Colonic mucosa (tissue), 4 donors: Measurements from ENCODE around the gene VASN. TPM values are rescaled to one million over a fixed set of nuclear protein-coding genes. Genes with fewer than 3 reads are reported as not detected.

Experiments
- DNase-seq: peaks from one replicate; pipeline ENCODE4 v3.0.0-alpha.2; 2020
- H3K27ac ChIP-seq: fragments of 200-600 bp; one replicate; pipeline ENCODE4 v1.8.0; 2021
- H3K27me3 ChIP-seq: fragments of 200-600 bp; one replicate; pipeline ENCODE4 v1.8.0; 2021
- H3K36me3 ChIP-seq: fragments of 200-600 bp; one replicate; pipeline ENCODE4 v1.8.0; 2021
- H3K4me1 ChIP-seq: fragments of 200-600 bp; one replicate; pipeline ENCODE4 v1.8.0; 2021; ENCODE audit warnings: mild to moderate bottlenecking
- H3K4me3 ChIP-seq: fragments of 200-600 bp; one replicate; pipeline ENCODE4 v1.8.0; 2021
- H3K9ac ChIP-seq, 2 donors: one replicate each; pipeline ENCODE4 v1.7.0; 2013; ENCODE audit warnings: control low read depth in 2 of 2, low read depth in 2 of 2, low read length in 2 of 2
- H3K9me3 ChIP-seq: fragments of 200-600 bp; one replicate; pipeline ENCODE4 v1.8.0; 2021
- CTCF ChIP-seq: fragments of 200-600 bp; IDR thresholded peaks from one replicate; pipeline ENCODE4 v1.8.0; 2022; ENCODE audit warnings: antibody characterized with exemption, mild to moderate bottlenecking
- intact Hi-C: fragments of 100-400 bp; cut with DNase I; formaldehyde crosslinking; loops from one replicate; pipeline ENCODE4 v1.14.1; 2022
- total RNA-seq, 2 donors: library from RNA; stranded (reverse); fragmentation: NEBNext Ultra II Directional in 1 of 2; extraction: Animal tissue kit (Norgen Biotek cat#: 25700) in 1 of 2; gene quantifications; one replicate each; pipeline ENCODE4 v1.2.1, GENCODE V29; 2021
- donor health status: healthy.
- donor health status: DM: no; HTN: no; CAD: no.
- donor health status: DM: no; HTN: no; CAD: no.

VASN gene
- total RNA-seq, 2 donors from 2014 or later = 2.7 to 4.1 TPM

GRCh38 chr16:4344983-4345835, 26.4 kb upstream of the VASN start:
- intact Hi-C loops = no loop called here
- DNase-seq = no peak
- H3K4me1 ChIP-seq = peaks cover 5% of the 10 kb centered on the region
- H3K9me3 ChIP-seq = no peaks in the 10 kb centered on the region
- H3K36me3 ChIP-seq = no peaks in the 10 kb centered on the region
- no peak overlapping the region for H3K9ac ChIP-seq
- H3K27me3 ChIP-seq = no peaks in the 10 kb centered on the region
- no peak for TF ChIP-seq CTCF
- H3K4me3 ChIP-seq = no peak overlapping the region
- no peak overlapping the region for H3K27ac ChIP-seq

DNA sequence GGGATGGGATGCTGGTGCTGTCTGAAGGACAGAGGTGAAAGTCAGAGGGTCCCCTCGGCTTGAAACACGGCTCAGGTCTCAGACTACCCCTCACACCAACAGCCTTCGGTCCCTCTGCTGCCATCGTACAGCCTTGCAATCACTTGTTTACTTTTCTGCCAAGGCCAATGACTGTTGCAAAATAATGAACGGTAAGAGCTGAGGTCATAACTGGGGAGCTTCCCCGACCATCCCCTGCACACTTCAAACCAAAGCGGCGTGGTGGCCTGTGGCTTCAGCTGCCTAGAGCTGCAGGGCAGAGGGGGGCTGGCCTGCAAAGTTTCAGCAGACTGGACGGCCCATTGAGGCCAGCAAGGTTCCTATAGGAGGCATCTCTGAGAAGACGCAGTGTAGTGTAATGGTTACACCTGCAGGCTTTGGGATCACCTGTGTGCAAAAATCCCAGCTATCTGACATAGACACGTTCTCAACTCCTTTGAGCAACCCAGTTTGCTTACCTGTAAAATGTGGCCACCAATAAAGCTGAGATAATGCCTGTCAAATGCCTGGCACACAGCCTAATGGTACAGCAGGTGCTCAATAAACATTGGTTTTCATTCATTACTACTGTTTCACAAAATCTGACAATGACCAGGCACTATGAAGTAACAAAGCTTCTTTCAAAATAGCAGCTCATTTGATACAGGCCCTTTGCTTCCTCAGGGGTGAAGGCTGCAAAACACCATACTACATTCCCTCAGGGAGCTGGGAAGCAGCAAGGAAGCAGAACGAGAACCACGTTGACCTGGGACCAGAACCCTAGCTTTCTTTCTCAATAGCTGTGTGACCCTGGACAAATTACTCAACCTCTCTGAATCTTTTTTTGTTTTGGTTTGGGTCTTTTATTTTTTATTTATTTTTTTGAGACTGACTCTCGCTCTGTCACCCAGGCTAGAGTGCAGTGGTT, 25.5 kb upstream of the VASN start:
- no peak overlapping the region for H3K4me3 ChIP-seq
- TF ChIP-seq CTCF = no peak
- H3K27me3 ChIP-seq = no peaks in the 10 kb centered on the region
- no peak for DNase-seq
- H3K9me3 ChIP-seq = no peaks in the 10 kb centered on the region
- H3K9ac ChIP-seq = no peak overlapping the region
- no peaks in the 10 kb centered on the region for H3K36me3 ChIP-seq
- no peak overlapping the region for H3K27ac ChIP-seq
- intact Hi-C loops = no loop called here
- H3K4me1 ChIP-seq = peaks cover 8% of the 10 kb centered on the region

- Histone ChIP-seq H3K9me3 (no peaks in the 10 kb centered on the region), H3K36me3 (no peaks in the 10 kb centered on the region), H3K27me3 (no peaks in the 10 kb centered on the region), H3K4me3 (no peak overlapping the region), H3K4me1 (peaks cover 8% of the 10 kb centered on the region), H3K27ac (no peak overlapping the region), H3K9ac (no peak overlapping the region)
- no peak for DNase-seq
- TF ChIP-seq CTCF = no peak
- intact Hi-C loops = no loop called here
Observed at GRCh38 chr16:4347010-4347409, 24.6 kb upstream of the VASN start.

- no peaks in the 10 kb centered on the region for H3K27me3 ChIP-seq
- intact Hi-C loops = no loop called here
- no peaks in the 10 kb centered on the region for H3K36me3 ChIP-seq
- no peak overlapping the region for H3K4me3 ChIP-seq
- H3K9me3 ChIP-seq = no peaks in the 10 kb centered on the region
- H3K4me1 ChIP-seq = peaks cover 8% of the 10 kb centered on the region
- TF ChIP-seq CTCF = no peak
- no peak overlapping the region for H3K9ac ChIP-seq
- DNase-seq = no peak
- H3K27ac ChIP-seq = no peak overlapping the region
Observed at GRCh38 chr16:4347765-4348509, 23.7 kb upstream of the VASN start.

DNA sequence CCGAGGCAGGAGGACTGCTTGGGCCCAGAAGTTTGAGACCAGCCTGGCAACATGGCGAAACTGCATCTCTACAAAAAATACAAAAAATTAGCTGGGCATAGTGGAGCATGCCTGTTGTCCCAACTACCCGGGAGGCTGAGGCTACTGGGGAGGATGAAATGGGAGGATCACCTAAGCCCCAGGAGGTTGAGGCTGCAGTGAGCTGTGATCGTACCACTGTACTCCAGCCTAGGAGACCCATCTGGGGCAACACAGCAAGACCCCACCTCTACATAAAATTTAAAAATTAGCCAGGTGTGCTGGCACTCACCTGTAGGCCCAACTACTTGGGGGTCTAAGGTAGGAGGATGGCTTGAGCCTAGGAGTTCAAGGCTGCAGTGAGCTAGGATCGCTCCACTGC, 22.3 kb upstream of the VASN start:
- Histone ChIP-seq H3K27me3 (no peaks in the 10 kb centered on the region), H3K9ac (no peak overlapping the region), H3K36me3 (no peaks in the 10 kb centered on the region), H3K4me3 (no peak overlapping the region), H3K27ac (no peak overlapping the region), H3K4me1 (peaks cover 8% of the 10 kb centered on the region), H3K9me3 (no peaks in the 10 kb centered on the region)
- intact Hi-C loops = no loop called here
- DNase-seq = no peak
- no peak for TF ChIP-seq CTCF
